ENCODE measurements around the gene PARP9. TPM values are rescaled to one million over a fixed set of nuclear protein-coding genes. Genes with fewer than 3 reads are reported as not detected.
"Not testable (repeated sequence)": the region's sequence is repeated elsewhere in the genome, so short reads cannot be mapped to it uniquely, and the experiment has no call there.

The PARP9 gene
- total RNA-seq, 5 donors from 2014 or later (not counting 1 experiment from before 2014, with no cell fraction given) = 20.2 to 43.0 (median 24.3) TPM

GRCh38 chr3:122514123-122515019 lies 49.7 kb downstream of the PARP9 start, which contains the start of gene KPNA1:
TSS of gene KPNA1 (minus strand) at chr3:122514939. CDS start at chr3:122496565, 18,374 bp downstream.
- H3K27me3 Mint-ChIP-seq = no peaks in the 10 kb centered on the region
- CTCF ChIA-PET = interaction anchor here (0.5 to 1.7 kb wide), 7 partner anchors 13 to 130 kb away, joined by 3 to 7 read pairs (median 3); partner anchors contain the start of genes DTX3L (in 1 of the 2), FAM162A (in 1 of the 2), PARP9 (in 1 of the 2) and WDR5B (in 1 of the 2)

GRCh38 chr3:122513386-122514122 lies 50.5 kb downstream of the PARP9 start:
- Histone ChIP-seq H3K36me3 (ENCODE audit: control insufficient read depth in 2 of 2, extremely low read depth in 1 of 2, insufficient read depth in 1 of 2, low read length in 1 of 2) (no peaks in the 10 kb centered on the region), H3K27me3 (replicated peaks in 1 of 2; ENCODE audit: control insufficient read depth in 2 of 2, extremely low read depth in 1 of 2, insufficient read depth in 2 of 2, low read length in 1 of 2) (no peaks in the 10 kb centered on the region), H3K4me1 (ENCODE audit: control insufficient read depth in 1 of 2, extremely low read depth in 1 of 2, insufficient read depth in 2 of 2, low read length in 2 of 2) (peaks cover 6 to 17% of the 10 kb centered on the region in 2 experiments), H3K4me3 (ENCODE audit: control insufficient read depth in 1 of 2, extremely low read depth in 1 of 2, low read length in 1 of 2) (peak overlapping the region; percentile 45 to 61), H3K27ac (ENCODE audit: low read length) (peak overlapping the region; percentile 82), H3K9me3 (no peaks in the 10 kb centered on the region)
- Mint-ChIP-seq H3K36me3 (peaks cover 24% of the 10 kb centered on the region), H3K9me3 (peaks cover 0 to 10% (median 6%) of the 10 kb centered on the region in 3 donors), H3K27ac (peak overlapping the region; percentile 87 to 89), H3K4me1 (peaks cover 52 to 58% (median 53%) of the 10 kb centered on the region in 3 donors), H3K4me3 (peak overlapping the region; percentile 82 to 87 (median 84)), H3K27me3 (no peaks in the 10 kb centered on the region)
- WGBS (ENCODE audit: insufficient coverage) = 5% methylated on average over 14 of the region's 19 CpGs
- ATAC-seq (replicated peaks in 1 of 4) (no peak), DNase-seq (peak in 1 of 35 experiments; percentile 11)
- ChIA-PET CTCF (interaction anchor here (0.6 to 1.7 kb wide), 4 partner anchors 13 to 136 kb away, joined by 3 to 7 read pairs (median 4); partner anchors contain the start of gene FAM162A (in 1 of the 2)), POLR2A (interaction anchor here (0.6 to 1.6 kb wide), 8 partner anchors 55 to 835 kb away, joined by 3 to 7 read pairs (median 4); partner anchors contain the start of genes MIX23 (in 2 of the 2), FAM162A (in 1 of the 2) and WDR5B (in 1 of the 2))

More at GRCh38 chr3:122514123-122515019, 49.7 kb downstream of the PARP9 start, which contains the start of gene KPNA1:
- no peaks in the 10 kb centered on the region for H3K36me3 ChIP-seq (ENCODE audit: control insufficient read depth in 2 of 2, extremely low read depth in 1 of 2, insufficient read depth in 1 of 2, low read length in 1 of 2)
- H3K4me3 Mint-ChIP-seq = peak within 1 kb of the TSS; percentile 82 to 87 (median 84)
- H3K27me3 ChIP-seq (replicated peaks in 1 of 2; ENCODE audit: control insufficient read depth in 2 of 2, extremely low read depth in 1 of 2, insufficient read depth in 2 of 2, low read length in 1 of 2) = no peaks in the 10 kb centered on the region
- H3K9me3 ChIP-seq = no peaks in the 10 kb centered on the region
- H3K27ac Mint-ChIP-seq = peak within 1 kb of the TSS; percentile 89 to 91
- DNase-seq (peak; percentile 73 to 93 (median 83)), ATAC-seq (replicated peaks in 1 of 4) (peak; percentile 88 to 93 (median 91))
- peak within 1 kb of the TSS; percentile 61 to 62 for H3K4me3 ChIP-seq (ENCODE audit: control insufficient read depth in 1 of 2, extremely low read depth in 1 of 2, low read length in 1 of 2)
- peaks cover 45 to 51% (median 48%) of the 10 kb centered on the region in 3 donors for H3K4me1 Mint-ChIP-seq
- peak within 1 kb of the TSS; percentile 82 for H3K27ac ChIP-seq (ENCODE audit: low read length)
- H3K4me1 ChIP-seq (ENCODE audit: control insufficient read depth in 1 of 2, extremely low read depth in 1 of 2, insufficient read depth in 2 of 2, low read length in 2 of 2) = peaks cover 6 to 17% of the 10 kb centered on the region in 2 experiments
- peaks cover 0 to 7% (median 6%) of the 10 kb centered on the region in 3 donors for H3K9me3 Mint-ChIP-seq
- POLR2A ChIA-PET = interaction anchor here (0.5 to 1.6 kb wide), 13 partner anchors 10 to 836 kb away, joined by 3 to 11 read pairs (median 4); partner anchors contain the start of genes MIX23 (in 2 of the 2), FAM162A (in 1 of the 2), SEC22A (in 1 of the 2) and WDR5B (in 1 of the 2)
- H3K36me3 Mint-ChIP-seq = peaks cover 21% of the 10 kb centered on the region
- 0% methylated on average over 103 of the region's 109 CpGs for WGBS (ENCODE audit: insufficient coverage)

- peak overlapping the region in 2 of 3 donors; percentile 21 to 84 for H3K4me3 Mint-ChIP-seq
- H3K36me3 Mint-ChIP-seq = peaks cover 24% of the 10 kb centered on the region
- peaks cover 63 to 69% (median 65%) of the 10 kb centered on the region in 3 donors for H3K4me1 Mint-ChIP-seq
- no peak overlapping the region for H3K27ac Mint-ChIP-seq
- DNase-seq (no peak), ATAC-seq (replicated peaks in 1 of 4) (no peak)
- Histone ChIP-seq H3K36me3 (ENCODE audit: control insufficient read depth in 2 of 2, extremely low read depth in 1 of 2, insufficient read depth in 1 of 2, low read length in 1 of 2) (no peaks in the 10 kb centered on the region), H3K4me1 (ENCODE audit: control insufficient read depth in 1 of 2, extremely low read depth in 1 of 2, insufficient read depth in 2 of 2, low read length in 2 of 2) (peaks cover 6 to 20% of the 10 kb centered on the region in 2 experiments), H3K27me3 (replicated peaks in 1 of 2; ENCODE audit: control insufficient read depth in 2 of 2, extremely low read depth in 1 of 2, insufficient read depth in 2 of 2, low read length in 1 of 2) (no peaks in the 10 kb centered on the region), H3K9me3 (no peaks in the 10 kb centered on the region), H3K4me3 (ENCODE audit: control insufficient read depth in 1 of 2, extremely low read depth in 1 of 2, low read length in 1 of 2) (no peak overlapping the region), H3K27ac (ENCODE audit: low read length) (no peak overlapping the region)
- ChIA-PET CTCF (no interaction called here), POLR2A (interaction anchor here in 1 of 2 donors (0.5 kb wide), 1 partner anchor 17 kb away, joined by 3 read pairs; no protein-coding TSS in a partner anchor)
- H3K9me3 Mint-ChIP-seq = peaks cover 0 to 10% (median 6%) of the 10 kb centered on the region in 3 donors
- H3K27me3 Mint-ChIP-seq = no peaks in the 10 kb centered on the region
- WGBS (ENCODE audit: insufficient coverage) = over 99% methylated on average over 11 of the region's 15 CpGs
Observed at GRCh38 chr3:122512284-122512683, 51.8 kb downstream of the PARP9 start.

GRCh38 chr3:122510878-122511535 lies 53.1 kb downstream of the PARP9 start:
- Mint-ChIP-seq H3K4me1 (peaks cover 70 to 75% (median 72%) of the 10 kb centered on the region in 3 donors), H3K9me3 (peaks cover 0 to 10% (median 6%) of the 10 kb centered on the region in 3 donors), H3K27me3 (no peaks in the 10 kb centered on the region), H3K27ac (peak overlapping the region in 1 of 2 donors; percentile 67), H3K36me3 (peaks cover 29% of the 10 kb centered on the region), H3K4me3 (peak overlapping the region in 1 of 3 donors; percentile 84)
- ChIA-PET CTCF (no interaction called here), POLR2A (interaction anchor here in 1 of 2 donors (0.7 kb wide), 1 partner anchor 41 kb away, joined by 4 read pairs; no protein-coding TSS in a partner anchor)
- Histone ChIP-seq H3K9me3 (no peaks in the 10 kb centered on the region), H3K4me3 (ENCODE audit: control insufficient read depth in 1 of 2, extremely low read depth in 1 of 2, low read length in 1 of 2) (no peak overlapping the region), H3K4me1 (ENCODE audit: control insufficient read depth in 1 of 2, extremely low read depth in 1 of 2, insufficient read depth in 2 of 2, low read length in 2 of 2) (peaks cover 6 to 20% of the 10 kb centered on the region in 2 experiments), H3K36me3 (ENCODE audit: control insufficient read depth in 2 of 2, extremely low read depth in 1 of 2, insufficient read depth in 1 of 2, low read length in 1 of 2) (no peaks in the 10 kb centered on the region), H3K27me3 (replicated peaks in 1 of 2; ENCODE audit: control insufficient read depth in 2 of 2, extremely low read depth in 1 of 2, insufficient read depth in 2 of 2, low read length in 1 of 2) (no peaks in the 10 kb centered on the region), H3K27ac (ENCODE audit: low read length) (no peak overlapping the region)
- DNase-seq = no peak
- 100% methylated on average over 3 of the region's 8 CpGs for WGBS (ENCODE audit: insufficient coverage)
- ATAC-seq (replicated peaks in 1 of 4) = no peak

- H3K9me3 ChIP-seq; POLR2A ChIA-PET; DNase-seq; H3K4me3 Mint-ChIP-seq; H3K27me3 ChIP-seq (replicated peaks in 1 of 2; ENCODE audit: control insufficient read depth in 2 of 2, extremely low read depth in 1 of 2, insufficient read depth in 2 of 2, low read length in 1 of 2); H3K27ac Mint-ChIP-seq; H3K27me3 Mint-ChIP-seq; ATAC-seq (replicated peaks in 1 of 4); H3K27ac ChIP-seq (ENCODE audit: low read length); H3K9me3 Mint-ChIP-seq; H3K36me3 ChIP-seq (ENCODE audit: control insufficient read depth in 2 of 2, extremely low read depth in 1 of 2, insufficient read depth in 1 of 2, low read length in 1 of 2); H3K4me3 ChIP-seq (ENCODE audit: control insufficient read depth in 1 of 2, extremely low read depth in 1 of 2, low read length in 1 of 2): not testable (repeated sequence)
- Mint-ChIP-seq H3K4me1 (peaks cover 79 to 84% (median 81%) of the 10 kb centered on the region in 3 donors), H3K36me3 (peaks cover 36% of the 10 kb centered on the region)
- peaks cover 6 to 15% of the 10 kb centered on the region in 2 experiments for H3K4me1 ChIP-seq (ENCODE audit: control insufficient read depth in 1 of 2, extremely low read depth in 1 of 2, insufficient read depth in 2 of 2, low read length in 2 of 2)
- 100% methylated on average over 2 of the region's 9 CpGs for WGBS (ENCODE audit: insufficient coverage)
- CTCF ChIA-PET = interaction anchor here (0.5 to 1.2 kb wide), 3 partner anchors 10 to 52 kb away, joined by 3 to 4 read pairs (median 3); no protein-coding TSS in a partner anchor
Observed at GRCh38 chr3:122508944-122509343, 55.2 kb downstream of the PARP9 start.

Data from T-cell (primary cell).